ENCODE data around the gene NAPA. TPM values are rescaled to one million over a fixed set of nuclear protein-coding genes. Genes with fewer than 3 reads are reported as not detected.
A peak's percentile ranks its signal among the peaks of the same experiment; 100 is the strongest.

Gene NAPA
- total and polyA plus RNA-seq, 4 donors: 65.7 to 140 (median 124) TPM

DNA sequence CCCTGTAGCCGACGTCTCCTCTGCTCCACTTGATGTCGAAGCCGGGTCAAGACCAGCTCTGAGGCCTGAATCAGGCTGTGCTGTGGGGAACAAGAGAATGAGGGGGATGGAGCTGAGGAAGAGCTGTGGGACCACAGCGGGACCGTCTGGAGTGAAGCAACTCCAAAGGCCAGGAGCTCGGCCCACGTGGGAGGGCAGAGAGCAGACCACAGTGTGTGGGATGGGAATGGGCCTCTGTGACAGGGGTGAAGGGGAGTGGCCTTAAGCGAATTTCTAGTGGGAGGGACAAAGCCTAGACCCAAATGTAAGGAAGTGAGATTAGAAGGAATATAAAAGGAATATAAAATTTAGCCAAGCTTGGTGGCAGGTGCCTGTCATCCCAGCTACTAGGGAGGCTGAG lies 39.4 kb downstream of the NAPA start:
- ATAC-seq (ENCODE audit: insufficient read depth, low FRiP score) (no peak), DNase-seq (no peak)
- Histone ChIP-seq H3K4me3 (no peak overlapping the region), H3K27me3 (ENCODE audit: control insufficient read depth in 3 of 3, insufficient read depth in 3 of 3, low read length in 2 of 3) (peaks cover 6 to 7% (median 7%) of the 10 kb centered on the region in 3 donors), H3K4me1 (ENCODE audit: control insufficient read depth in 5 of 5, insufficient read depth in 5 of 5, low read length in 5 of 5) (peaks cover 0 to 5% (median 3%) of the 10 kb centered on the region in 5 donors), H3K36me3 (ENCODE audit: control insufficient read depth in 4 of 4, insufficient read depth in 4 of 4, low read length in 4 of 4) (no peaks in the 10 kb centered on the region), H3K9ac (ENCODE audit: insufficient read depth in 1 of 2, low read length in 2 of 2) (no peak overlapping the region), H3K9me3 (ENCODE audit: control insufficient read depth in 4 of 4, insufficient read depth in 3 of 4, low read length in 3 of 4) (no peaks in the 10 kb centered on the region), H3K27ac (ENCODE audit: low read depth in 1 of 2, low read length in 1 of 2) (no peak overlapping the region)
- TF ChIP-seq, protein P1, sequence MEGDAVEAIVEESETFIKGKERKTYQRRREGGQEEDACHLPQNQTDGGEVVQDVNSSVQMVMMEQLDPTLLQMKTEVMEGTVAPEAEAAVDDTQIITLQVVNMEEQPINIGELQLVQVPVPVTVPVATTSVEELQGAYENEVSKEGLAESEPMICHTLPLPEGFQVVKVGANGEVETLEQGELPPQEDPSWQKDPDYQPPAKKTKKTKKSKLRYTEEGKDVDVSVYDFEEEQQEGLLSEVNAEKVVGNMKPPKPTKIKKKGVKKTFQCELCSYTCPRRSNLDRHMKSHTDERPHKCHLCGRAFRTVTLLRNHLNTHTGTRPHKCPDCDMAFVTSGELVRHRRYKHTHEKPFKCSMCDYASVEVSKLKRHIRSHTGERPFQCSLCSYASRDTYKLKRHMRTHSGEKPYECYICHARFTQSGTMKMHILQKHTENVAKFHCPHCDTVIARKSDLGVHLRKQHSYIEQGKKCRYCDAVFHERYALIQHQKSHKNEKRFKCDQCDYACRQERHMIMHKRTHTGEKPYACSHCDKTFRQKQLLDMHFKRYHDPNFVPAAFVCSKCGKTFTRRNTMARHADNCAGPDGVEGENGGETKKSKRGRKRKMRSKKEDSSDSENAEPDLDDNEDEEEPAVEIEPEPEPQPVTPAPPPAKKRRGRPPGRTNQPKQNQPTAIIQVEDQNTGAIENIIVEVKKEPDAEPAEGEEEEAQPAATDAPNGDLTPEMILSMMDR (IDR thresholded peaks at IDR 0.05; ENCODE audit: control extremely low read depth, extremely low read depth): no peak
- 83 to 89% methylated on average over 9 of the region's 9 CpGs for WGBS, 2 donors

DNA sequence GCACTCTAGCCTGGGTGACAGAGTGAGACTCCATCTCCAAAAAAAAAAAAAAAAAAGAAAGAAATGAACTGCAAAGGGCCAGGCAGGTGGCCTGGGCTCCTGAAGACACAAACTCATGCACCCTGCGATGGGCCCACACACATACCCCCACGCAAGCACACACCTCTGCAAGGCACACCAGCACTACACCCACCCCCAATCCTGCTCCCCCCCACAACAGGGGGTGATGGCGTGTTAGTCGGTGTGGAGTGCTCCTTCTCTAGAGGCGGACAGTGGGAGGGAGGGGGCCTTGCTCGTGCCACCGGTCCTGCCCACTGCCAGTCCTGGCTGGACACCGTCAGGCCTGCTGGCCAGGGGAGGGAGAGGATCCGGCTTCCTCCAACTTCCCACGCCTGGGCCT lies 41.5 kb downstream of the NAPA start:
- TF ChIP-seq, protein P1 (IDR thresholded peaks at IDR 0.05; ENCODE audit: control extremely low read depth, extremely low read depth): no peak
- H3K4me3 ChIP-seq: no peak overlapping the region
- WGBS, 2 donors: 79 to 89% methylated on average over 10 of the region's 10 CpGs
- H3K4me1 ChIP-seq (ENCODE audit: control insufficient read depth in 5 of 5, insufficient read depth in 5 of 5, low read length in 5 of 5): peaks cover 0 to 12% (median 3%) of the 10 kb centered on the region in 5 donors
- ATAC-seq (ENCODE audit: insufficient read depth, low FRiP score): no peak
- DNase-seq: no peak
- H3K36me3 ChIP-seq (ENCODE audit: control insufficient read depth in 4 of 4, insufficient read depth in 4 of 4, low read length in 4 of 4): no peaks in the 10 kb centered on the region
- no peak overlapping the region for H3K27ac ChIP-seq (ENCODE audit: low read depth in 1 of 2, low read length in 1 of 2)
- no peaks in the 10 kb centered on the region for H3K9me3 ChIP-seq (ENCODE audit: control insufficient read depth in 4 of 4, insufficient read depth in 3 of 4, low read length in 3 of 4)
- H3K27me3 ChIP-seq (ENCODE audit: control insufficient read depth in 3 of 3, insufficient read depth in 3 of 3, low read length in 2 of 3): peaks cover 7 to 21% (median 9%) of the 10 kb centered on the region in 3 donors
- no peak overlapping the region for H3K9ac ChIP-seq (ENCODE audit: insufficient read depth in 1 of 2, low read length in 2 of 2)

DNA sequence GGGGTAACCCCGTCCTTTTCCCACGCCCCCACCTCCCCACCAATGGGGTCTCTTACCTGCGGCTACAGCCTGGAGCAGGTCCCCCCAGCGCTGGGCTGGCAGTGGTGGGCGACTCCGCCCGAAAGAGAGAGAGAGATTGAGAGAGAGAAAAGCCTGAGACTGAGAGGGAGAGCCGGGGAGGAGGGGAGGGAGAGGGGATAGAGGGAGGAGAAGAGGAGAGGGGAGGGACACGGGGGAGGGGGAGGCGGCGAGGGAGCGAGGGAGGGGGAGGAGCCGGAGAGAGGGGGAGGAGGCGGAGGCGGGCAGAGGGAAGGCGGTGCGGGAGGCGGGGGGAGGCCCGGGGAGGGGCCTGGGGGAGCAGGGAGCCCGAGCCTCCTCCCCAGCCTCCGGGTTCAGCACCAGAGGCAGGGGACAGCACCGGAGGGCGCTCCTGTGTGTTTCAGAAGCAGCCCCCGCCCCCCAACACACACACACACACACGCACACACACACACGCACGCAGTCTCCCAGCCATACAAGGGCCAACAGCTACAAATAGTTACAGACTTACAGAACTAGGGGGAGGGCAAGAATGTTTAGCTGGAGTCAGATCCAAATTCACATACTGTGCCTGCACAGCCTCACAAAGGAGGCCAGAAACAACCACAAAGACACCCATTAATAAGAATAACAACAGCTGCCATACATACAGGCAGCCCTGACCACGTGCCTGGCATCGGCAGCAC lies 43.0 kb downstream of the NAPA start, which contains the start of gene SLC8A2:
SLC8A2 (minus strand) TSS at position 161 of the 725 bp plus-strand sequence. CDS start 5,490 bp downstream, outside the sequence.
- Histone ChIP-seq H3K9ac (ENCODE audit: insufficient read depth in 1 of 2, low read length in 2 of 2) (no peak within 1 kb of the TSS), H3K27ac (ENCODE audit: low read depth in 1 of 2, low read length in 1 of 2) (no peak within 1 kb of the TSS), H3K9me3 (ENCODE audit: control insufficient read depth in 4 of 4, insufficient read depth in 3 of 4, low read length in 3 of 4) (peaks cover 0 to 2% (median 0%) of the 10 kb centered on the region in 4 donors), H3K4me1 (ENCODE audit: control insufficient read depth in 5 of 5, insufficient read depth in 5 of 5, low read length in 5 of 5) (peaks cover 0 to 12% (median 3%) of the 10 kb centered on the region in 5 donors), H3K4me3 (no peak within 1 kb of the TSS), H3K36me3 (ENCODE audit: control insufficient read depth in 4 of 4, insufficient read depth in 4 of 4, low read length in 4 of 4) (no peaks in the 10 kb centered on the region), H3K27me3 (ENCODE audit: control insufficient read depth in 3 of 3, insufficient read depth in 3 of 3, low read length in 2 of 3) (peaks cover 7 to 21% (median 13%) of the 10 kb centered on the region in 3 donors)
- 5 to 9% methylated on average over 15 to 26 of the region's 29 CpGs for WGBS, 2 donors
- peak; percentile 90 to 94 (median 94) for DNase-seq
- no peak for ATAC-seq (ENCODE audit: insufficient read depth, low FRiP score)
- TF ChIP-seq, protein P1 (IDR thresholded peaks at IDR 0.05; ENCODE audit: control extremely low read depth, extremely low read depth): no peak
